IMR-90 (cell line): ENCODE results near the gene AP5B1. TPM values are rescaled to one million over a fixed set of nuclear protein-coding genes. Genes with fewer than 3 reads are reported as not detected.

ENCODE experiments used
- ATAC-seq: fragments of 200-7000 bp; cut with Tn5 transposase; 2 replicates; pipeline ENCODE4 v1.9.1; 2020; ENCODE audit warnings: low read depth, mild to moderate bottlenecking, moderate library complexity
- BruUV-seq: library from RNA; stranded (reverse); fragments of 400-500 nt; replicated peaks from 2 replicates; lab custom pipeline; 2021; lab: Mats Ljungman, UMichigan
- CTCF ChIA-PET: fragments of 300-600 bp; formaldehyde crosslinking; extraction: SDS; loops from one replicate; lab custom pipeline; 2021; ENCODE audit warnings: antibody characterized with exemption; lab: Yijun Ruan, JAX
- POLR2A ChIA-PET: fragments of 300-600 bp; sonication (Branson Sonifier 250); formaldehyde crosslinking; loops from one replicate; lab custom pipeline; 2022; ENCODE audit warnings: antibody characterized with exemption; ENCODE audit not compliant: unreplicated experiment; lab: Charles Lee
- DNase-seq: peaks from one replicate; pipeline ENCODE4 v3.0.0; 2013
- H2AFZ ChIP-seq: replicated peaks from 2 replicates; pipeline ENCODE3; 2013; ENCODE audit warnings: low read length, mild to moderate bottlenecking; ENCODE audit not compliant: poor library complexity
- H2AK5ac ChIP-seq: 2 replicates; pipeline ENCODE4 v1.6.1; 2013; ENCODE audit warnings: low read depth, low read length, inconsistent platforms
- H2AK9ac ChIP-seq: replicated peaks from 2 replicates; pipeline ENCODE3; 2013; ENCODE audit warnings: mild to moderate bottlenecking, low read depth, low read length, moderate library complexity; ENCODE audit not compliant: poor library complexity
- H2BK120ac ChIP-seq: 2 replicates; pipeline ENCODE4 v1.6.1; 2013; ENCODE audit warnings: low read depth, low read length, inconsistent platforms
- H2BK15ac ChIP-seq: 3 replicates; pipeline ENCODE4 v1.6.1; 2013; ENCODE audit warnings: low read depth, low read length, inconsistent platforms
- H2BK20ac ChIP-seq: 2 replicates; pipeline ENCODE4 v1.6.1; 2013; ENCODE audit warnings: low read depth, mild to moderate bottlenecking, inconsistent platforms, low read length, moderate library complexity
- H2BK5ac ChIP-seq: 2 replicates; pipeline ENCODE4 v1.6.1; 2013; ENCODE audit warnings: mild to moderate bottlenecking, low read depth, low read length, inconsistent platforms; ENCODE audit not compliant: poor library complexity, severe bottlenecking
- H3K14ac ChIP-seq: replicated peaks from 2 replicates; pipeline ENCODE4 v1.6.1; 2013; ENCODE audit warnings: low read depth, low read length, inconsistent platforms
- H3K18ac ChIP-seq: 2 replicates; pipeline ENCODE4 v1.6.1; 2013; ENCODE audit warnings: low read depth, low read length, control low read depth
- H3K23ac ChIP-seq: 2 replicates; pipeline ENCODE4 v1.6.1; 2013; ENCODE audit warnings: low read depth, low read length, inconsistent platforms
- H3K27ac ChIP-seq: 2 replicates; pipeline ENCODE4 v1.5.1; 2013; ENCODE audit warnings: mild to moderate bottlenecking, control low read depth, low read length; ENCODE audit not compliant: insufficient read depth
- H3K27me3 ChIP-seq: 2 replicates; pipeline ENCODE4 v1.6.1; 2013; ENCODE audit warnings: low read length; ENCODE audit not compliant: control insufficient read depth, insufficient read depth
- H3K36me3 ChIP-seq: 2 replicates; pipeline ENCODE4 v1.6.1; 2013; ENCODE audit warnings: low read length, mixed read lengths; ENCODE audit not compliant: control insufficient read depth, insufficient read depth
- H3K4ac ChIP-seq: 2 replicates; pipeline ENCODE4 v1.6.1; 2013; ENCODE audit warnings: low read depth, low read length, inconsistent platforms
- H3K4me1 ChIP-seq: 2 replicates; pipeline ENCODE4 v1.6.1; 2013; ENCODE audit warnings: low read length, mixed read lengths; ENCODE audit not compliant: control insufficient read depth, insufficient read depth
- H3K4me2 ChIP-seq: 2 replicates; pipeline ENCODE4 v1.6.1; 2013; ENCODE audit warnings: low read depth, mild to moderate bottlenecking, control low read depth, low read length, moderate library complexity
- H3K4me3 ChIP-seq: 2 replicates; pipeline ENCODE4 v1.5.1; 2013; ENCODE audit warnings: low read depth, mild to moderate bottlenecking, control low read depth, low read length, moderate library complexity; ENCODE audit not compliant: insufficient read depth
- H3K56ac ChIP-seq: 2 replicates; pipeline ENCODE4 v1.6.1; 2013; ENCODE audit warnings: low read length, inconsistent platforms; ENCODE audit not compliant: insufficient read depth; ENCODE audit errors: extremely low read depth
- H3K79me1 ChIP-seq, 2 experiments: 2 replicates each; pipeline ENCODE4 v1.6.1; 2013; ENCODE audit warnings: low read length in 2 of 2, inconsistent platforms in 1 of 2, low read depth in 1 of 2
- H3K9ac ChIP-seq: 2 replicates; pipeline ENCODE4 v1.6.1; 2013; ENCODE audit warnings: low read depth, low read length, control low read depth
- H3K9me1 ChIP-seq: 2 replicates; pipeline ENCODE4 v1.6.1; 2013; ENCODE audit warnings: low read length, inconsistent platforms; ENCODE audit not compliant: insufficient read depth
- H3K9me3 ChIP-seq: 2 replicates; pipeline ENCODE4 v1.6.1; 2013; ENCODE audit warnings: low read length; ENCODE audit not compliant: control insufficient read depth, insufficient read depth
- H4K20me1 ChIP-seq: 2 replicates; pipeline ENCODE4 v1.6.1; 2013; ENCODE audit warnings: low read length, inconsistent platforms; ENCODE audit not compliant: insufficient read depth
- H4K5ac ChIP-seq: 2 replicates; pipeline ENCODE4 v1.6.1; 2013; ENCODE audit warnings: mild to moderate bottlenecking, low read depth, low read length, control low read depth
- H4K8ac ChIP-seq, 2 experiments: 2 replicates each; pipeline ENCODE4 v1.6.1; 2013; ENCODE audit warnings: low read depth in 2 of 2, low read length in 2 of 2, control low read depth in 1 of 2, inconsistent platforms in 1 of 2
- H4K91ac ChIP-seq: 2 replicates; pipeline ENCODE4 v1.6.1; 2013; ENCODE audit warnings: low read depth, low read length, inconsistent platforms; ENCODE audit not compliant: insufficient read depth
- BHLHE40 ChIP-seq: fragments of 150-350 bp; IDR thresholded peaks from 2 replicates; pipeline ENCODE4 v1.6.1; 2016; ENCODE audit warnings: mild to moderate bottlenecking, low read depth, low read length
- CEBPB ChIP-seq: IDR thresholded peaks from 2 replicates; pipeline ENCODE4 v1.6.1; 2012; ENCODE audit warnings: low read depth, low read length, improper control_type of control experiment
- CHD1 ChIP-seq: IDR thresholded peaks from 2 replicates; pipeline ENCODE4 v1.6.1; 2012; ENCODE audit warnings: low read depth, low read length, improper control_type of control experiment
- FOS ChIP-seq: fragments of 150-350 bp; IDR thresholded peaks from 2 replicates; pipeline ENCODE4 v1.6.1; 2016; ENCODE audit warnings: low read depth, low read length
- MAFK ChIP-seq: IDR thresholded peaks from 2 replicates; pipeline ENCODE4 v1.6.1; 2012; ENCODE audit warnings: low read depth, low read length, improper control_type of control experiment
- MAZ ChIP-seq: IDR thresholded peaks from 2 replicates; pipeline ENCODE4 v1.6.1; 2012; ENCODE audit warnings: low read depth, mild to moderate bottlenecking, low read length, improper control_type of control experiment, moderate library complexity, borderline replicate concordance
- MXI1 ChIP-seq: IDR thresholded peaks from 2 replicates; pipeline ENCODE4 v1.6.1; 2012; ENCODE audit warnings: low read depth, mild to moderate bottlenecking, low read length, moderate library complexity, borderline replicate concordance
- NFE2L2 ChIP-seq: fragments of 150-350 bp; IDR thresholded peaks from 2 replicates; pipeline ENCODE4 v1.6.1; 2016; ENCODE audit warnings: low read depth, mild to moderate bottlenecking, low read length
- POLR2A ChIP-seq: IDR thresholded peaks from 2 replicates; pipeline ENCODE4 v1.6.1; 2012; ENCODE audit warnings: mild to moderate bottlenecking, low read depth, low read length
- RAD21 ChIP-seq: IDR thresholded peaks from 2 replicates; pipeline ENCODE4 v1.6.1; 2012; ENCODE audit warnings: low read length, improper control_type of control experiment
- RCOR1 ChIP-seq: IDR thresholded peaks from 2 replicates; pipeline ENCODE4 v1.6.1; 2012; ENCODE audit warnings: mild to moderate bottlenecking, low read length, improper control_type of control experiment; ENCODE audit not compliant: insufficient replicate concordance
- RFX5 ChIP-seq: IDR thresholded peaks from 2 replicates; pipeline ENCODE4 v1.8.0; 2012; ENCODE audit warnings: low read depth, mild to moderate bottlenecking, low read length, moderate library complexity
- WGBS, 2 experiments: methylation state at CpG; one replicate each; pipeline versions ENCODE4 v1.1.5 to v1.1.7; 2013; ENCODE audit warnings: missing lambda C conversion rate in 2 of 2; ENCODE audit not compliant: insufficient read length in 1 of 2; ENCODE audit errors: extremely low coverage in 2 of 2; 5-methylcytosine and 5-hydroxymethylcytosine counted together
- dilution Hi-C: fragments of 300-500 bp; cut with HindIII; formaldehyde crosslinking; loops from one replicate; pipeline ENCODE4 v1.14.3; 2018; ENCODE audit warnings: low sequenced_read_pairs; ENCODE audit not compliant: unreplicated experiment
- in situ Hi-C: fragments of 300-500 bp; cut with MboI; formaldehyde crosslinking; loops from 3 replicates; pipeline ENCODE4 v1.14.3; 2019; ENCODE audit warnings: low sequenced_read_pairs, inconsistent platforms, mixed read lengths
- intact Hi-C: fragments of 100-400 bp; cut with micrococcal nuclease; formaldehyde crosslinking; loops from 2 replicates; pipeline ENCODE4 v1.10.0; 2022
- polyA plus RNA-seq, 3 experiments: library from polyadenylated mRNA; depleted of rRNA; stranded (reverse); fragments of >200 nt; gene quantifications; 2 replicates each; pipeline ENCODE4 v1.2.3, GENCODE V29; 2012; ENCODE audit warnings: low replicate concordance in 1 of 3
- total RNA-seq: library from RNA; depleted of rRNA; stranded (reverse); fragments of >200 nt; gene quantifications from 2 replicates; pipeline ENCODE4 v1.2.3, GENCODE V29; 2012
- TF ChIP-seq, protein P1 (sequence below): fragments of 150-350 bp; IDR thresholded peaks from 2 replicates; pipeline ENCODE4 v1.6.1; 2017; ENCODE audit warnings: mild to moderate bottlenecking, antibody characterized with exemption, low read length, low read depth
- TF ChIP-seq, protein P2 (sequence below): conservative IDR thresholded peaks from 2 replicates; pipeline ENCODE4 v1.5.1; 2012; ENCODE audit warnings: mild to moderate bottlenecking, low read depth, low read length, improper control_type of control experiment
- TF ChIP-seq, protein P3 (sequence below): fragments of 150-350 bp; IDR thresholded peaks from 2 replicates; pipeline ENCODE4 v1.6.1; 2016; ENCODE audit warnings: low read depth, mild to moderate bottlenecking, low read length, moderate library complexity, borderline replicate concordance

Gene AP5B1
- total and polyA plus RNA-seq, 2 of the 4 experiments (the other 2 are of a cell fraction) = 2.5 to 5.0 TPM

DNA sequence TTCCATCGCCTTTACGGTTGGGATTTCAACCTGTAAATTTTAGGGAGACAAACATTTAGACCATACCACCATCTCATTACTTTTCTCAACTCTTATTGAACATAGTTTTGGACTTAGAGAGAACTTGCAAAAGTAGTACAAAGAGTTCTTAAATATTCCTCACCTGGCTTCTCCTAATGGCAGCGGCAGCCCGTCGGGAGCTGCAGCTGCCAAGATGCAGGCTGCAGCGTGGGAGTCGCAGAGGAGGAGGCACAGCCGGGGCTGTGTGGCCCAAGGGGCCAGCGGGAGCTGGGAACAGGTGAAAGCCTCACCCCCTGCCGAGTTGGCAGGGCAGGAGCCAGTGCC is 37.1 kb downstream of the AP5B1 start:
- no TSS peak for BruUV-seq
- DNase-seq (no peak), ATAC-seq (no peak)
- Histone ChIP-seq H2BK20ac (no peak overlapping the region), H3K4ac (no peak overlapping the region), H3K4me2 (no peak overlapping the region), H4K8ac (no peak overlapping the region), H2AFZ (no peak overlapping the region), H3K9me1 (peaks cover 2% of the 10 kb centered on the region; the same call in 1 of the 2 replicates), H2AK9ac (no peak overlapping the region), H2BK120ac (no peak overlapping the region), H3K14ac (no peak overlapping the region), H3K4me1 (no peaks in the 10 kb centered on the region), H4K5ac (no peak overlapping the region), H3K9ac (no peak overlapping the region), H3K9me3 (no peaks in the 10 kb centered on the region), H4K20me1 (no peaks in the 10 kb centered on the region), H3K23ac (no peak overlapping the region), H4K91ac (no peak overlapping the region), H2AK5ac (no peak overlapping the region), H3K27ac (no peak overlapping the region), H3K56ac (no peak overlapping the region), H3K4me3 (no peak overlapping the region), H3K36me3 (no peaks in the 10 kb centered on the region), H2BK5ac (no peak overlapping the region), H3K18ac (no peak overlapping the region), H3K79me1 (no peaks in the 10 kb centered on the region), H2BK15ac (no peak overlapping the region), H3K27me3 (peaks cover 1% of the 10 kb centered on the region)
- WGBS, 2 experiments = 85% methylated on average over 6 of the region's 10 CpGs; no CpG with 5 or more reads in 1 of the 2 experiments
- in situ Hi-C loops (no loop called here), dilution Hi-C loops (no loop called here), intact Hi-C loops (no loop called here)
- POLR2A ChIA-PET = no interaction called here
- CTCF ChIA-PET = no interaction called here
- TF ChIP-seq FOS (no peak), RFX5 (no peak), POLR2A (no peak), RCOR1 (no peak), MAFK (no peak), CEBPB (no peak), BHLHE40 (no peak), NFE2L2 (no peak), MAZ (no peak), CHD1 (no peak), RAD21 (no peak), MXI1 (no peak)
- TF ChIP-seq, protein P1, sequence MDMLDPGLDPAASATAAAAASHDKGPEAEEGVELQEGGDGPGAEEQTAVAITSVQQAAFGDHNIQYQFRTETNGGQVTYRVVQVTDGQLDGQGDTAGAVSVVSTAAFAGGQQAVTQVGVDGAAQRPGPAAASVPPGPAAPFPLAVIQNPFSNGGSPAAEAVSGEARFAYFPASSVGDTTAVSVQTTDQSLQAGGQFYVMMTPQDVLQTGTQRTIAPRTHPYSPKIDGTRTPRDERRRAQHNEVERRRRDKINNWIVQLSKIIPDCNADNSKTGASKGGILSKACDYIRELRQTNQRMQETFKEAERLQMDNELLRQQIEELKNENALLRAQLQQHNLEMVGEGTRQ = no peak
- TF ChIP-seq, protein P2, sequence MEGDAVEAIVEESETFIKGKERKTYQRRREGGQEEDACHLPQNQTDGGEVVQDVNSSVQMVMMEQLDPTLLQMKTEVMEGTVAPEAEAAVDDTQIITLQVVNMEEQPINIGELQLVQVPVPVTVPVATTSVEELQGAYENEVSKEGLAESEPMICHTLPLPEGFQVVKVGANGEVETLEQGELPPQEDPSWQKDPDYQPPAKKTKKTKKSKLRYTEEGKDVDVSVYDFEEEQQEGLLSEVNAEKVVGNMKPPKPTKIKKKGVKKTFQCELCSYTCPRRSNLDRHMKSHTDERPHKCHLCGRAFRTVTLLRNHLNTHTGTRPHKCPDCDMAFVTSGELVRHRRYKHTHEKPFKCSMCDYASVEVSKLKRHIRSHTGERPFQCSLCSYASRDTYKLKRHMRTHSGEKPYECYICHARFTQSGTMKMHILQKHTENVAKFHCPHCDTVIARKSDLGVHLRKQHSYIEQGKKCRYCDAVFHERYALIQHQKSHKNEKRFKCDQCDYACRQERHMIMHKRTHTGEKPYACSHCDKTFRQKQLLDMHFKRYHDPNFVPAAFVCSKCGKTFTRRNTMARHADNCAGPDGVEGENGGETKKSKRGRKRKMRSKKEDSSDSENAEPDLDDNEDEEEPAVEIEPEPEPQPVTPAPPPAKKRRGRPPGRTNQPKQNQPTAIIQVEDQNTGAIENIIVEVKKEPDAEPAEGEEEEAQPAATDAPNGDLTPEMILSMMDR = no peak
- TF ChIP-seq, protein P3, sequence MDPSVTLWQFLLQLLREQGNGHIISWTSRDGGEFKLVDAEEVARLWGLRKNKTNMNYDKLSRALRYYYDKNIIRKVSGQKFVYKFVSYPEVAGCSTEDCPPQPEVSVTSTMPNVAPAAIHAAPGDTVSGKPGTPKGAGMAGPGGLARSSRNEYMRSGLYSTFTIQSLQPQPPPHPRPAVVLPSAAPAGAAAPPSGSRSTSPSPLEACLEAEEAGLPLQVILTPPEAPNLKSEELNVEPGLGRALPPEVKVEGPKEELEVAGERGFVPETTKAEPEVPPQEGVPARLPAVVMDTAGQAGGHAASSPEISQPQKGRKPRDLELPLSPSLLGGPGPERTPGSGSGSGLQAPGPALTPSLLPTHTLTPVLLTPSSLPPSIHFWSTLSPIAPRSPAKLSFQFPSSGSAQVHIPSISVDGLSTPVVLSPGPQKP = no peak
